Hippocampal formation (tissue), 2 donors: ENCODE results near the gene PPP2R5C.
"Not testable (repeated sequence)": the region's sequence is repeated elsewhere in the genome, so short reads cannot be mapped to it uniquely, and the experiment has no call there.

Experiments
- DNase-seq, 2 donors: peaks; one replicate each; lab custom pipeline; 2025; lab: John Stamatoyannopoulos, UW

Gene PPP2R5C

DNA sequence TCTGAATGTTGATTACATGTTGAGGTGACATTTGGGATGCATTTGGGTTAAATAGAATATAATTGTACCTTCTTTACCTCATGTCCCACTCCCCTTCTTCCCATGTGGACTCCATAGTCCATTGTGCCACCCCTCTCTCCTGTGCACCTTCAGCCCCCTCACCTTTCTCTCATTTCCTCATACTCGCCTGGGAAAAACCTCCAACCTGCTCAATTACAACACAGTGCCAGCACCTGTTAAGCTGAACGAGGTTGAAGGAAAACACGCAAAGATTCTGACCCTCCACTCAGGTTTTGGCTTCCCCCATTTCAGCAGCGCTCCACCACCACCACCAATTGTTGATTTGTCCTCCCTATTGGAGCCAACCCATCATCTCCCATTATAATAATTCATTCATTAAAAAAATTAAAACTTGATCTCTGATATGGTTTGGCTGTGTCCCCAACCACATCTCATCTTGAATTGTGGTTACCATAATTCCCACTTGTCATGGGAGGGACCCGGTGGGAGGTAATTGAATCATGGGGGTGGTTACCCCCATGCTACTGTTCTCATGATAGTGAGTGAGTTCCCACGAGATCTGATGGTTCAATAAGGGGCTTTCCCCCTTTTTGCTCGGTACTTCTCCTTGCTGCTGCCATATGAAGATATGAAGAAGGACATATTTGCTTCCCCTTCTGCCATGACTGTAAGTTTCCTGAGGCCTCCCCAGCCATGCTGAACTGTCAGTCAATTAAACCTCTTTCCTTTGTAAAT is 33.7 kb upstream of the PPP2R5C start:
- DNase-seq: no peak

DNA sequence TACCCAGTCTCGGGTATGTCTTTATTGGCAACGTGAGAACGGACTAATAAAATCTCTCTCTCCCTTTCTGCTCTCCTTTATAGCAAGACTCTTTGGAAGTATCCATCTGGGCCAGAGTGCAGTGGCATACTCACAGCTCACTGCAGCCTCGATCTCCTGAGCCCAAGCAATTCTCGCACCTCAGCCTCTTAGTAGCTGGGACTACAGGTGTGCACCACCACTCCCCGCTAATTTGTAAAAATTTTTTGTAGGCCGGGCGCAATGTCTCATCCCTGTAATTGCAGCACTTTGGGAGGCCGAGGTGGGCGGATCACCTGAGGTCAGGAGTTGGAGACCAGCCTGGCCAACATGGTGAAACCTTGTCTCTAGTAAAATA is 33.2 kb upstream of the PPP2R5C start:
- DNase-seq: no peak

DNA sequence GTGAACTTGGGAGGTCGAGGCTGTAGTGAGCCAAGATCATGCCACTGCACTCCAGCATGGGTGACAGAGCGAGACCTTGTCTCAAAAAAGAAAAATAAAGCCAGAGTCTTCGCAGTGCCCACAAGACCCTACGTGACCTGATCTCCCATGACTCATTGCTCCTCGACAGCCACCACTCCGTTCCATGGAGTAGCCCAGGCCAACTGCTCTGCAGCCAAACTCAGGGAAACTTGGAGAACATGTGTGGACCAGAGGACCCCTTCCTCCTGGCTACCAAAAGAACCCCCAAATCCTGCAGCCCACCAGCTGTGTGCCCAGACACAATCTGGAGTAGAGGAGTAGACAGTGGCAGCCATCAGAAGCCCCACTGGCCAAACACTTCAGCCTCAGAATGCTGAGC is 32.1 kb upstream of the PPP2R5C start:
- DNase-seq: no peak

DNA sequence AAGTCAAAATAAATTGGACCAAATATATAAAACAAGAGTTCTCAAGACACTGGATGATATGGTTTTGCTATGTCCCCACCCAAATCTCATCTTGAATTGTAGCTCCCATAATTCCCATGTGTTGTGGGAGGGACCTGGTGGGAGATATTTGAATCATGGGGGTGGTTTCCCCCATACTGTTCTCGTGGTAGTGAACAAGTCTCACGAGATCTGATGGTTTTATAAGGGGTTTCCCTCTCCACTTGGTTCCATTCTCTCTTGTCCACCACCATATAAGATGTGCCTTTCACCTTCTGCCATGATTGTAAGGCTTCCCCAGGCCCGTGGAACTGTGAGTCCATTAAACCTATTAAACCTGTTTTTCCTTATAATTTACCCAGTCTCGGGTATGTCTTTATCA is 31.4 kb upstream of the PPP2R5C start:
- not testable (repeated sequence) for DNase-seq

DNA sequence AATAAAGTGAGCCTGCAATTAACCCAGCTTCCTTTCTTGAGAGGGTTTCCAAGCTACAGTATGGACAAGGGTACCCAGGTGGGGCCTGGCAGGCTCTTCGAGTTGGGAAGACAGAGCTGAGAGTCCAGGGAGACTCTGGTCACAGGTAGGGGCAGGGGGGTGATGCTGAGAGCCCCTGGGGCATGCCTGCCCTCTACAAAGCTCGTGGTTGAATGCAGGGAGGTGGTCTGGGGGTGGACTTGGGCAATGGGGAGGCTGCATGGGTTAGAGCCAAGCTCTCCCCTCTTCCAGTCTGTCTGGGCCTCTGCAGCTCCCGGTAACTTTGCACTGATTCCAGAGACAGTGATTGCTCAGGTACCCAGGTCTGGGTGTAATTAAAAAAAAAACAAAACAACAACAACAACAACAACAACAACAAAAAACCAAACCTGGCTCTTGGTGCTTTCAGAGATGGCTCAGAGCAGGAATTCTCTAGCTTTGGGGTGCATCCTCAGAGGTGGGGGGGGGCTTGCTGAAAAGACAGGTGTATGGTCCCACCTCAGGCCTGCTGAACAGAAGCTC is 30.8 kb upstream of the PPP2R5C start:
- DNase-seq: no peak

DNA sequence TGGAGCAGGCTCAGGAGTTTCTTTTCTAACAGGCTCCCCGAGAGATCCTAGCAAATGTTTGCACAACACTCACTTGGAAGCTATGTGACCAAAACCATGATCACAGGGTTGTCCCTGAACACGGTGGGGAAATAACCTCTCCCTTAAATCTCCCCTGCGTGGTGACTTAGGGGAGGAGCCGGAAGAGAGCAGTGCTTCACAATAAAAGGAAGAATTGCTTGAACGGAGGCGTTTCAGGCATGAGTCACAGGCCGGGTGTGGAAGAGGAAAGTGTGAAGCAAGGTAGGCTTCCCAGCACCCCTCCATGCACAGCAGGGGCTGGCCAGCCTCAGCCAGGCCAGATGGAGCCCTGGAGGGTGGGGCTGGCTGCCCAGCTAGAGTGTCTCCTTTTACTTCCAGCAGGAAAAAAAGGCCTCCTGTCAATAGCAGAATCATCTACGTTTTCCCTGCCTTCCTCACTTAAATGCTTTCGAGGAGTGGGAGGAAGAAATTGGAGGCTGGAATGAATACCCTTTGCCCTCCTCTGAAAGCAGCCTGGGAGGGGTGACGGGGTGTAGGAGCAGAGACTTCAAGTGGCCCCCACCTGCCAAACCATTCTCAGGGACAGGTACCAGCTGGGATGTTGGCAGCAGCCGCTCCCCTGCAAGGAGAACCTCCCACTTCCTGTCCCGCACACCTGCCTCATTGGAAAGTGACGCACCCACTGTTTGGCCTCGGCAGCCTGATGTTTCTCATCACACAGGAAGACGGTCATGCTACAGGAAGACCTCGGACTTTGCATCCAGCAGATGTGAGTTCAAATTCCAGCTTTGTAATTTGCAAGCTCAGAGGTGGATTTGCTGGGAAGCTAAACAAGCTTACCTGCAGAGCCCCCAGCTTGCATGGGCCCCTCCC is 30.1 kb upstream of the PPP2R5C start:
- DNase-seq: peak in 1 of 2 donors; percentile 50

DNA sequence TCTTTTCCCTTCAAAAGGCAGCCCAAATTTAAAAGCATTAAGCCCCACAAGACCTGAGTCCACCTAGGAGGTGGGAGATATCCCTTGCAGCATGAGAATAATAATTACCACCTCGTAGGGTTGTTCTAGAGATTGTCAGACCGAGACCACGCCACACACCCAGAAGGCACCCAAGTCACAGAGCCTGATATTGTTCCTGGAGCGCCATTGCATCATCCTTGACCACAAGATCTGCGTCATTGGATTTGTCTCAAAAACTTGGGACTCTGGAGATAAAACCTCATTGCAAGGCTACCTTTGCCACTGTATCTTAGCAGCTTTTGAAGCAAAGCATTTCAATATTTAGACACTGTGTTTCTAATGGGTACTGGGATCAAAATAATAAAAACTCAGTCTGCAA is 29.4 kb upstream of the PPP2R5C start:
- no peak for DNase-seq

DNA sequence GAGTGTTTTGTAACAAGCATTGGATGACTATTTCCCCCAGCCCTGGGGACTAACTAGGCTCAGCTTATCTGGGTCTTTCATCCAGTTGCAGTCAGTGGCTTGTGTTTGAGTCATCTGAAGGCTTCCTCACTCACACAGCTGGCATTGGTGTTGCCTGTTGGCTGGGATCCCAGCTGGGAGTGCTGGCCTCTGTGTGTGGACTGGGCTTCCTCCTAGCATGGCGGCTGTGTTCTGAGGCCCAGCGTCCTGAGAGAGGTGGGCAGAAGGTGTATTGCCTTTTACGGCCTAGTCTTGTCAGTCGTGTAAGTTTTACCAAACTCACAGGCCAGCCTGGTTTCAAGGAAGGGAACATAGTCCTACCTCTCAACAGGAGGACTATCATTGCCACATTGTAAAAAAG is 28.3 kb upstream of the PPP2R5C start:
- no peak for DNase-seq

DNA sequence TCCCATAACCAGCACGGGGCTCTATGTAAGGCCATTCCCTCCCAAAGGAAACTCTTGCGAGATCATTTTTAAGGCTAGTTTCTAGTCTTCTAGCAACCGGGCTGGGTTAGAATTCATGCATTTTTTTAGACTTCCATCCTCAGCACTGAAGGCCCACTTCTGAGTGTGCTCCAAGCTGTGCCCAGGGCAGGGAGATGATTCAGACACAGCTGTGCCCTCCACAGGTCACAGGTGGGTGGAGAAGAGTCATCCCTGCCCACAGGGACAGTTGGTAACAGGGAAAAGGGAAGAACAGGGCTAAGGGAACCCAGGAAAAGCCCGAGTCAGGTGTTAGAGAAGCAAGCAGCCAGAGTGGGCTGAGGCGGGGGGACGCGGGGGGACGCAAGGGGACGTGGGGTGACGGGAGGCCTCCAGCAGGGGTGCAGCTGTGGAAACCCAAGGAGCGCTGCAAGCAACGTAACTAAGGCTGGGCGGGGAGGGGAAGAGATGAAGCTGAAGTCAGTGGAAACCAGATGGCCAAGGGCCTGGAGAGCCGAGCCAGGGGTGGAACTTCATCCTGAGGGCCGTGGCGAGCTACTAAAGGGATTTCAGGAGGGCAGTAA is 27.2 kb upstream of the PPP2R5C start:
- no peak for DNase-seq

DNA sequence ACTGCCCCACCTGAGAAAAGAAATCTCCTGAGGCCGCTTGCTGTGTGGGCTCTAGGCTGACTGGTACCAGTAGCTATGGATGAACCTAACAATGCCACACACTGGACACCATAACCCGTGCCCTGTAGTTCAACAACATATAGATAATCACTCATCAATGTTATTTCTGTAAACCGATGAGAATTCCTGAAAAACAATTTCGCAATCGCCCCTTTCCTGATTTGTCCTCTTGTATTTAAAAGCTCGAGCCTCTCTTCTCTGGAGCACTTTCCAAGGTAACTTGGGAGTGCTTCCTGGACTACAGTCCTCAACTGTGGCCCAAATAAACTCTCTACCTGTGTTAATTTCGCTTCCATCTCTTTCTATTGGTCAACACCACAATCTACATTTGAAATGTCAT is 26.1 kb upstream of the PPP2R5C start:
- no peak for DNase-seq

DNA sequence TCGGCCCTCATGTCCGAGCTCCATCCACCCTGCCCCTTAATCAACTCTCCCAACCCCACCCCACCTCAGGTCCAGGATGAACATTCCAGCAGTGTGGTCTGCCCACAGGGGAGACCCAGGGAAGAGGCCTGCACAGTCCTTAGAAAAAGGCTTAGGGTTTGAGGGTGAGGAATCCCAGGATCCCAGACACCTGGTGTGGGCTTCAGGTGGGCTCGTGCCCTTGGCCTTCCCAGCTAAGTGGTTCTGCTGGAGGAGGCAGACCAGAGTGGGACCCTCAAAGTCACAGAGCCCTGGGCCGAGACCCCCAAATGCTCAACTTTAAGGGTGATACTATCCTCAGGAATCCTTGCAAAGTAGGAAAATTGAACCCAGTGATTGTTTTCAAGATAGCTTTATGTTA is 25.4 kb upstream of the PPP2R5C start:
- no peak for DNase-seq

DNA sequence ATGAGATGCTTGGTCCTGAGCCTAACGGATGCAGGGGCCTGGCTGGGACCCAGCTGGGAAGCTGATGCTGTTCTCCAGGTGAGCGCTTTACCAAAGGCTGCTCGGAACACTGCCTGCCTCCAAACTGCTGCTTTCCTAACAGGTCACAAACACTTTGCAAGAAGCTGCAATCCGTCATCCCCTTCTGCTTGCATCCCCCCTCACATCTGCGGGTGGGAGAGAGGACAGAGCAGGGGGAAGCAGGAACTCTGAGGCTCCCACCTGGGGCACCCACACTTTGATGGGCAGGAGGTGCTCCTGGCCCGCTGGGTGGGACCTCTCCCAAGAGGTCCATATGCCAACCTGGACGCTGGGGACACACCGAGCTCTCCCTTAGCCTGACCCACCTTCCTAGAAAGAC is 24.9 kb upstream of the PPP2R5C start:
- DNase-seq: no peak

DNA sequence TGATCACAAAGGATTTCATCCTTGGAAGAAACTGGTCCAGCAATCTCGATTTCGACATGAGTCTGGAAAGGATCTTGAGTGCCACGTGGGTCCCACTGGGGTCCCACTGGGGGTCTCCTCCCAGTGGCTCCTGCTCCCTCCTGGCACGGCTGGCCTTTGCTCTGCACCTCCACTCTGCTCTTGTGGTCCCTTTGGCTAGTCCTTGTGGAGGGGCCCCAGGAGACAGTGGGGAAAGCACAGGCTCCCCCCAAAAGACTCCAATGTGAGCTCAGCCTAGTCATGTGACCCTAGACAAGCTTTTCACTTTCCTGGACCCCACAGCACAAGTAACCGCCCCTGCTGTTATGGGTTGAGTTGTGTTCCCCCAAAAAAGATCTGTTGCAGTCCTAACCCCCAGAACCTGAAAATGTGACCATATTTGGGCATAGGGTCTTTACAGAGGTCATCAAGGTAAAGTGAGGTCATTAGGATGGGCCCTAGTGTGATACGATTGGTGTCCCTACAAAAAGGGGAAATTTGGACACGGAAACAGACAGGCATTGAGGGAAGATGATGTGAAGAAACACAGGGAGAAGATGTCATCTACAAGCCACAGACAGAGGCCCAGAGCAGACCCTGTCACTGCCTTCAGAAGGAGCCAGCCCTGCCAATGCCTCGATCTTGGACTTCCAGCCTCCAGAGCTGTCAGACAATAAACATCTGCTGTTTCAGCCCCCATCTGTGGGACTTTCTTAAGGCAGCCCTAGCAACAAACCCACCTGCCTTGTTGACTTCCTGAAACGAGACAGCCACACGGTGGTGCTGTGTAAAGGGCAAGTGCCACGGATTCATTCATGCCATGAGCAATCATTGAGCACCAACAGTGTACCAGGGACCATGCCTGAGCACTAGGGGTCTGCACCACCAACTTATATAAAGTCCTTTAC is 23.8 kb upstream of the PPP2R5C start:
- DNase-seq: no peak

DNA sequence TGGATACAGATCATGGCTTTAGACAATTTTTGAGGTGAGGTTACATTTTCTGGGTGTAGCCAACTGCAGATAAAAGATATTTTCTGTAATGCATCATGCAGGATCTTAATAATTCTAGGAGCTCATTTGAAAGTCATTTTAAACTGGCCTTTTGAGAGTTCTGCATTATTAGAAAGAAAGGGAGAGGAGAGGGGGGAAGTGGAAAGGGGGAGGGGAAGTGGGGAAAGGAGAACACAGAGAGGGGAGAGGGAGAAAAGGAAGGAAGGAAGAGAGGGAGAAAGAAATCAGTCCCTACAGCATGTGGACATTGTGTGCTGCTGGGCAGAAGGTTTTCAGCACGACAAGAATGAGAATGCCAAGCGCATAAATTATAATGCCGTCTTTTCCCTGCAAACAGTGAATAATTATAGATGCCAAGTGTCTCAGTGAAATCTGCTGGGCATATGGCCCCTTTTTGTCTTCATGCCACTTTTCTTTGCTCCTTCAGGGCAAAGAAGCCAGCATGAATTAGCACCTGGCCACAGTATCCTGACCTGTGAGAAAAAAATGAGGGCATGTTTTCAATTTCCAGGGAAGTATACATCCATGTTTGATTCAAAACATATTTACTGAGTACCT is 22.7 kb upstream of the PPP2R5C start:
- no peak for DNase-seq

DNA sequence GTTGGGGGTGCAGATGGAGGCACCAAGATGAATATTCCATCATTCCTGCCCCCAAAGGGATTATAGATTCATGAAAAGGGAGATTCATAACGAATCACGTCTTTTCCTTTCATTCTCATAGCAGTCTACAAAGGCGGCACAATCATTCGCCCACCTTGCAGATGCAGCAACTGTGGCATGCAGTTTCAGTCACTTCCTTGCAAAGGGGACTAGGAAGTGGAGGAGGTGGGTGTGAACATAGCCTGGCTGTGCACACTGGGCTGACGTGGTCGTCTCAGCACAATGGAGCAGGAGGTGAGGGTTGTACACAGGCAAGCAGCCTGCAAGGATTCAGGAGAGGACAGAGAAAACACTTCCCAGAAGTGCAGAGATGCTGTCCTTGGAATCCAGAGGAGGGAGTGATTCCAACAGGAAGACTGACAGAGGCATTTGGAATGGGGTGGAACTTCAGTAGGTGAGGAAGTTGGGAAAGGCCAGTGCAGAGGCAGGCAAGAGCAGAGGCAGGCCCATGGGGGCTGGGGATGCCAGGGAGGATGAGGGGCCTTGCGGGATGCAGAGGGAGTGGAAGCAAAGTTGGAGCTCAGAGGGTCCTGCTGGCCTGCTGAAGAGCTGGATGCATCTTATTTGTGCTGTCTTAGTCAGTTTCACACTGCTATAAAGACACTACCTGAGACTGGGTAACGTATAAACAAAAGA is 21.9 kb upstream of the PPP2R5C start:
- DNase-seq: no peak

DNA sequence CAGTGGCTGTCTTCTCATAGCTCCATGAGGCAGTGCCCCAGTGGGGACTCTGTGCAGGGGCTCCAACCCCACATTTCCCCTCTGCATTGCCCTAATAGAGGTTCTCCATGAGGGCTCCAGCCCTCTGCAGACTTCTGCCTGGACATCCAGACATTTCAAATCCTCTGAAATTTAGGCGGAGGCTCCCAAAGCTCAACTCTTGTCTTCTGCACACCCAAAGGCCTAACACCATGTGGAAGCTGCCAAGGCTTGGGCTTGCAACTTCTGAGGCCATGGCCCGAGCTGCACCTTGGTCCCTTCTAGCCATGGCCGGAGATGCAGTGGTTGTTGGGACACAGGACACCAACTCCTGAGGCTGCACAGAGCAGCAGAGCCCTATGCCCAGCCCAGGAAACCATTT is 20.5 kb upstream of the PPP2R5C start:
- DNase-seq: no peak

DNA sequence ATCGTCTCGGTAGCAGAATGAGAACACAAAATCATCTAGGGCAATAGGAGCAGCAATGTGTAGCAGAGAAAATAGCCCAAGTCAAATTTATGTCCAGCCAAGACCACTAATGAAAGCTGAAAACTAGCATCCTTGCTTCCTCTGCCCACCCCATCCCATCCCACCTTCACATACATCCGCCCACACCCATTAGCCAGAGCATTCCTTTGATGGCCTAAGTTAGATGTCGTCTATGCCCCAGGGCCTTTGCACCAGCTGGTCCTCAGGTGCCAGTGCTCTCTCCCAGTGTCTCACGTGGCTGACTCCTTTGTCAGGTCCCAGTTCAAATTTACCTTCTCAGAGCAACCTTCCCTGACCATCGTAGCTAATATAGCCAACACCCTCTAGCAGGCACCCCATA is 17.8 kb upstream of the PPP2R5C start:
- DNase-seq: no peak

DNA sequence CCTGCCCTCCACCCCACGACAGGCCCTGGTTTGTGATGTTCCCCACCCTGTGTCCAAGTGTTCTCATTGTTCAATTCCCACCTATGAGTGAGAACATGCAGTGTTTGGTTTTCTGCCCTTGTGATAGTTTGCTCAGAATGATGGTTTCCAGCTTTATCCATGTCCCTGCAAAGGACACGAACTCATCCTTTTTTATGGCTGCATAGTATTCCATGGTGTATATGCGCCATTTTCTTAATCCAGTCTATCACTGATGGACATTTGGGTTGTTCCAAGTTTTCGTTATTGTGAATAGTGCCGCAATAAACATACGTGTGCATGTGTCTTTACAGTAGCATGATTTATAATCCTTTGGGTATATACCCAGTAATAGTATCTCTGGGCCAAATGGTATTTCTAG is 17.1 kb upstream of the PPP2R5C start:
- DNase-seq: not testable (repeated sequence)

DNA sequence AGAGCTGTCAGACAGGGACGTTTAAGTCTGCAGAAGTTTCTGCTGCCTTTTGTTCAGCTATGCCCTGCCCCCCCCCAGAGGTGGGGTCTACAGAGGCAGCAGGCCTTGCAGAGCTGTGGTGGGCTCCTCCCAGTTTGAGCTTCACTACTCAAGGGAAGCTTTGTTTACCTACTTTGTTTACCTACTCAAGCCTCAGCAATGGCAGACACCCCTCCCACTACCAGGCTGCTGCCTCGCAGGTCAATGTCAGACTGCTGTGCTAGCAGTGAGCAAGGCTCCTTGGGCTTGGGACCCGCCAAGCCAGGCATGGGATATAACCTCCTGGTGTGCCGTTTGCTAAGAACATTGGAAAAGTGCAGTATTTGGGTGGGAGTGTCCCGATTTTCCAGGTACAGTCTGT is 11.8 kb upstream of the PPP2R5C start:
- DNase-seq: not testable (repeated sequence)

DNA sequence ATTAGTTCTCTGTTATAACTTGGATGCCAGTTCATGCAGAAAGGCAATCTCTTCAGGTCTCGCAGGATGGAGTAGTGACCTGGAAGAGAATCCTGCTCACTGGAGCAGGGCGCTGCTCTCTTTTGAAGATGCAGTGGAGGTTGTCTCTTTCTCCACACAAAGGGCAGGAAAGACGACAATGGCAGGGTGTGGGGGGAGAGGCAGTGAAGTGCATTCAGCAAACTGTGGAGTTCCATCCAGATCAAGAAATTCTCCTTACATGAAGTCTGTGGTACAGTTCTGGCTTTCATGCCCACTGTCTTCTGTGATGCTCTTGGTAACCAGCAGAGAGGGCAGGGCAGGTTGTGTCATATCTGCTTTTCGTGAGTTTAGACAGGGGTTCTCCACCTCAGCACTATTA is 6.6 kb upstream of the PPP2R5C start:
- DNase-seq: no peak
